Heart right ventricle (tissue), 16 donors: Measurements from ENCODE around the gene L3MBTL1. TPM values are rescaled to one million over a fixed set of nuclear protein-coding genes. Genes with fewer than 3 reads are reported as not detected.

Source experiments
- ATAC-seq, 8 donors: fragments of 200-7000 bp; cut with Tn5 transposase; one replicate each; pipeline ENCODE4 v1.9.1; 2020; ENCODE audit warnings: mild to moderate bottlenecking in 8 of 8, moderate library complexity in 8 of 8, moderate number of reproducible peaks in 1 of 8
- DNase-seq, 2 donors: peaks; one replicate each; pipeline ENCODE4 v3.0.0-alpha.2; 2020
- H3K27ac ChIP-seq, 10 donors: fragments of 200-600 bp; sonication (generic) in 2 of 10; one replicate each; pipeline versions ENCODE4 v1.5.0 to v1.8.0; 2020 to 2022; ENCODE audit warnings: mild to moderate bottlenecking in 3 of 10
- H3K27me3 ChIP-seq, 7 donors: fragments of 200-600 bp; one replicate each; pipeline ENCODE4 v1.8.0; 2021 to 2022; ENCODE audit warnings: mild to moderate bottlenecking in 2 of 7
- H3K36me3 ChIP-seq, 9 donors: fragments of 200-600 bp; sonication (generic) in 1 of 9; one replicate each; pipeline versions ENCODE4 v1.5.0 to v1.8.0; 2020 to 2022; ENCODE audit warnings: mild to moderate bottlenecking in 2 of 9
- H3K4me1 ChIP-seq, 9 donors: fragments of 200-600 bp; sonication (generic) in 1 of 9; one replicate each; pipeline versions ENCODE4 v1.5.0 to v1.8.0; 2020 to 2022; ENCODE audit warnings: mild to moderate bottlenecking in 4 of 9
- H3K4me3 ChIP-seq, 10 donors: fragments of 200-600 bp; sonication (generic) in 2 of 10; one replicate each; pipeline versions ENCODE4 v1.5.0 to v1.8.0; 2020 to 2022; ENCODE audit warnings: mild to moderate bottlenecking in 7 of 10, moderate library complexity in 2 of 10
- H3K9me3 ChIP-seq, 11 donors: fragments of 200-600 bp in 10 of 11; sonication (generic) in 2 of 11; one replicate each; pipeline versions ENCODE4 v1.5.0 to v1.8.0; 2013 to 2022; ENCODE audit warnings: mild to moderate bottlenecking in 2 of 11, control low read depth in 1 of 11, moderate library complexity in 1 of 11
- WGBS, 2 donors: extraction: QIAGEN DNeasy Blood & Tissue Kit; methylation state at CpG; one replicate each; pipeline ENCODE4 v1.1.7; 2013; ENCODE audit warnings: inconsistent platforms in 1 of 2; 5-methylcytosine and 5-hydroxymethylcytosine counted together
- intact Hi-C, 10 donors: fragments of 100-400 bp; cut with DNase I; formaldehyde crosslinking; loops; one replicate each; pipeline versions ENCODE4 v1.11.1 to v1.14.2; 2022
- polyA plus RNA-seq, 2 donors: library from polyadenylated mRNA; stranded (reverse); fragments of 200-250 nt; gene quantifications; one replicate each; pipeline ENCODE4 v1.2.3, GENCODE V29; 2013
- total RNA-seq, 10 donors: library from RNA; stranded (reverse); fragmentation: NEBNext Ultra II Directional in 3 of 10; extraction: Animal tissue kit (Norgen Biotek cat#: 25700) in 3 of 10; gene quantifications; one replicate each; pipeline versions ENCODE4 v1.2.1 to v1.2.4, GENCODE V29; 2021 to 2023
- TF ChIP-seq, protein P1 (sequence below), 9 donors: fragments of 200-600 bp; sonication (generic) in 2 of 9; IDR thresholded peaks; one replicate each; pipeline versions ENCODE4 v1.5.0 to v1.8.0; 2021 to 2022; ENCODE audit warnings: antibody characterized with exemption in 9 of 9, mild to moderate bottlenecking in 5 of 9, moderate library complexity in 1 of 9
- donor health status: Arrhythmogenic right ventricular cardiomyopathy.
- donor health status: ischemic (EF 13 %, LVEDD 7.1; RV severe dilation, severe dysfunction).
- donor health status: healthy with polysubstance abuse.
- donor health status: DM: no; HTN: yes; CAD: no.
- donor health status: DM: no; HTN: no; CAD: no.
- donor health status: ischemic (EF 25% LVEDD 6.9; RV normal size, moderate dysfunction).
- donor health status: ischemic (EF 25% LVEDD 5.7; RV mildly dilated, moderate dysfunction).
- donor health status: healthy.
- donor health status: DM: yes; HTN: yes; CAD: no.
- donor health status: Ischemic cardiomyopathy.
- donor health status: ischemic (EF 35%, LVEDD 5.7; RV mildly dilated, moderate dysfunction).
- donor health status: nonischemic (EF 11% LVEDD 7.7; RV severe dilation, severe dysfunction).
- donor health status: DM: yes; HTN: yes; CAD: no.
- donor health status: PGD.
- donor health status: ischemic (EF 29% LVEDD 5.4; RV normal size, mild dysfunction).
- donor health status: nonischemic (EF 23%, LVEDD 6.1; RV moderate dilation, normal function).

L3MBTL1 gene
- total and polyA plus RNA-seq, 12 donors: 1.2 to 9.0 (median 4.9) TPM

GRCh38 chr20:43564455-43564854, 57.0 kb downstream of the L3MBTL1 start:
- Histone ChIP-seq H3K27me3 (no peaks in the 10 kb centered on the region), H3K36me3 (no peaks in the 10 kb centered on the region), H3K27ac (no peak overlapping the region), H3K9me3 (no peaks in the 10 kb centered on the region), H3K4me1 (peaks cover 0 to 4% (median 0%) of the 10 kb centered on the region in 9 donors), H3K4me3 (no peak overlapping the region)
- ATAC-seq: no peak
- TF ChIP-seq, protein P1, sequence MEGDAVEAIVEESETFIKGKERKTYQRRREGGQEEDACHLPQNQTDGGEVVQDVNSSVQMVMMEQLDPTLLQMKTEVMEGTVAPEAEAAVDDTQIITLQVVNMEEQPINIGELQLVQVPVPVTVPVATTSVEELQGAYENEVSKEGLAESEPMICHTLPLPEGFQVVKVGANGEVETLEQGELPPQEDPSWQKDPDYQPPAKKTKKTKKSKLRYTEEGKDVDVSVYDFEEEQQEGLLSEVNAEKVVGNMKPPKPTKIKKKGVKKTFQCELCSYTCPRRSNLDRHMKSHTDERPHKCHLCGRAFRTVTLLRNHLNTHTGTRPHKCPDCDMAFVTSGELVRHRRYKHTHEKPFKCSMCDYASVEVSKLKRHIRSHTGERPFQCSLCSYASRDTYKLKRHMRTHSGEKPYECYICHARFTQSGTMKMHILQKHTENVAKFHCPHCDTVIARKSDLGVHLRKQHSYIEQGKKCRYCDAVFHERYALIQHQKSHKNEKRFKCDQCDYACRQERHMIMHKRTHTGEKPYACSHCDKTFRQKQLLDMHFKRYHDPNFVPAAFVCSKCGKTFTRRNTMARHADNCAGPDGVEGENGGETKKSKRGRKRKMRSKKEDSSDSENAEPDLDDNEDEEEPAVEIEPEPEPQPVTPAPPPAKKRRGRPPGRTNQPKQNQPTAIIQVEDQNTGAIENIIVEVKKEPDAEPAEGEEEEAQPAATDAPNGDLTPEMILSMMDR (IDR thresholded peaks at IDR 0.05): no peak
- WGBS, 2 donors: 99 to 100% methylated on average over 8 of the region's 8 CpGs
- DNase-seq: no peak
- intact Hi-C loops: no loop called here

DNA sequence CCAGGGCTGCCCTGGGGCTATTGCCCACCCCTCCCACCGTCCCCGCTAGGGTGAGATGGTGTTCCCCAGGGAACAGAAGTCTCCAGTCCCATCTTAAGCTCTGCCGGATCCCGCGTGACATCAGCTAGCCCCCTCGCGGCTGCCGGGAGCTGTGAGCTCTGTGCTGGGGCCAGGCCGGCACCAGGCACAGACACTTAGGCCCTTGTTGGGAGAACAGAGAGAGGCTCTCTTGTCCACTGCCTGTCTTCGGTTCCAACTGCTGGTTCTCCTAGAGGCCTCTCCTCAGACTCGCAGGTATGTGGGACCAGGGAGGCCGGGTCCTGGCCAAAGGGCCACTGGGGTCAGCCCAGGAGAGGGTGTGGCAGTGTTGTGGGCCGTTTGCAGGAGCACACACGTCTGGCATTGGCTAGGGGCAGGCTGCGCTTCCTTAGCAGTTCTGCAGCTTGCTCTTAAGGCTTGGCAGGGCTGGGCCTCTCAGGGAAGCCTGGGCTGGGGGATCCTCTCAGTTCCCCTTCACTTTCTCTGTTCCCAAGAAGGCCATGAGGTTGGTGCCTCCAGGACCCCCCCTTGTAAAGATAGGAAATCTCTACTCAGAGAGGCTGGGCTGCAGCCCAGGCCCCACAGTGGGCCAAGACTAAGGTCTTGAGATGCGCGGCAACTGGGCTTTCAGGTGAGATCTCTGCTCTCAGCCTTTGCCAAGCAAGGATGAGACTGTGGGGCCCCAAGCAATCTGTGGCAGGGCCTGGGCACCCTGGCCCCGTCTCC, 57.7 kb downstream of the L3MBTL1 start:
- Histone ChIP-seq H3K36me3 (no peaks in the 10 kb centered on the region), H3K4me3 (no peak overlapping the region), H3K4me1 (peaks cover 0 to 4% (median 0%) of the 10 kb centered on the region in 9 donors), H3K27me3 (no peaks in the 10 kb centered on the region), H3K27ac (no peak overlapping the region), H3K9me3 (no peaks in the 10 kb centered on the region)
- 79 to 80% methylated on average over 18 of the region's 18 CpGs for WGBS, 2 donors
- TF ChIP-seq, protein P1 (IDR thresholded peaks at IDR 0.05): no peak
- DNase-seq (no peak), ATAC-seq (no peak)
- intact Hi-C loops: no loop called here

DNA sequence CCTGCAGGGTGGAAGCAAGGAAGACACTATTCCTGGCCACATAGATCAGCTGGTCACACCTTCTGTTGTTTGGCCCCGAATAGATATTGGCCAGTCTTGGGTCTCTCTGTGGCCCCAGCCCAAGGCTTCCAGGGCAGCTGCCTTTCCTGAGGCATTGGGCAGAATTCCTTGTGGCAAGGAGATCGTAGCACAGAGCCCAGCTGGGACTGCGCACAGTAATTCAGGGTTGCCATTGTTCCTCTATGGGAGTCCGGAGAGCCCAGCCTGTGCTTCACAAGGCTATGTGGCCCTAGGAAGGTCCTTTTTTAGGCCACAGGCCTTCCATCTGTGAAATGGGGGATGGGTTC, 58.2 kb downstream of the L3MBTL1 start:
- TF ChIP-seq, protein P1 (IDR thresholded peaks at IDR 0.05): no peak
- H3K4me1 ChIP-seq: peaks cover 0 to 4% (median 0%) of the 10 kb centered on the region in 9 donors
- H3K4me3 ChIP-seq: no peak overlapping the region
- 76 to 98% methylated on average over 4 of the region's 4 CpGs for WGBS, 2 donors
- intact Hi-C loops: no loop called here
- DNase-seq (no peak), ATAC-seq (no peak)
- no peaks in the 10 kb centered on the region for H3K9me3 ChIP-seq
- H3K36me3 ChIP-seq: no peaks in the 10 kb centered on the region
- H3K27me3 ChIP-seq: no peaks in the 10 kb centered on the region
- H3K27ac ChIP-seq: no peak overlapping the region

DNA sequence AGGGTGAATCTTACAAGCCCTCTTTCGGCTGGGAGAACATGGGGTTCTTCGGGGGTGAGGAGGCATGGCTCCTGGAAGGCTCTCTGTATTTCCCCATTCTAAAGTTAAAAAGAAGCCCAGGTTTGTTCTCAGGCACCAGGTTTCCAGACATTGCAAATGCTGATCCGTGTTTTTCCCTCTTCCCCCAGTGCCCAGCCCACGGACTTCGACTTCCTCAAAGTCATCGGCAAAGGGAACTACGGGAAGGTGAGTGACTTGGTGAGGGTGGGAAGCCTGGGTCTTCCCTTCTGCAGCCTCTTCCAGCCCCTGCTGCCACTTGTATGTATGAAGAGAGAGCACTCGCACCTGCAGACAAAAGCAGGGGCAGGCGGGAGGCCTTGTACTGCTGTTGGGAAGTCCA, 60.0 kb downstream of the L3MBTL1 start:
- intact Hi-C loops: no loop called here
- no peak overlapping the region for H3K27ac ChIP-seq
- no peaks in the 10 kb centered on the region for H3K36me3 ChIP-seq
- H3K4me3 ChIP-seq: no peak overlapping the region
- TF ChIP-seq, protein P1 (IDR thresholded peaks at IDR 0.05): no peak
- DNase-seq: no peak
- ATAC-seq: no peak
- H3K9me3 ChIP-seq: no peaks in the 10 kb centered on the region
- peaks cover 0 to 4% (median 0%) of the 10 kb centered on the region in 9 donors for H3K4me1 ChIP-seq
- H3K27me3 ChIP-seq: no peaks in the 10 kb centered on the region
- 86 to 88% methylated on average over 9 of the region's 9 CpGs for WGBS, 2 donors
